Loucy (cell line): ENCODE measurements around the gene STRAP.

ENCODE experiments used
- H2AFZ ChIP-seq: fragments of 200-600 bp; sonication (generic); 2 replicates; pipeline ENCODE4 v1.6.0; 2016; ENCODE audit warnings: antibody characterized with exemption, mild to moderate bottlenecking, low read length, moderate library complexity
- H3F3A ChIP-seq: fragments of 200-600 bp; 2 replicates; pipeline ENCODE4 v1.6.0; 2016; ENCODE audit warnings: antibody characterized with exemption, low read depth, mild to moderate bottlenecking
- H3K27me3 ChIP-seq: fragments of 200-600 bp; sonication (generic); 2 replicates; pipeline ENCODE4 v1.6.1; 2014; ENCODE audit warnings: low read length, mild to moderate bottlenecking; ENCODE audit not compliant: insufficient read depth, poor library complexity, severe bottlenecking
- H3K36me3 ChIP-seq: fragments of 200-600 bp; sonication (generic); 2 replicates; pipeline ENCODE4 v1.6.1; 2016; ENCODE audit warnings: low read length; ENCODE audit not compliant: insufficient read depth
- H3K4me1 ChIP-seq: fragments of 200-600 bp; sonication (generic); 2 replicates; pipeline ENCODE4 v1.5.1; 2014; ENCODE audit warnings: low read length, mild to moderate bottlenecking; ENCODE audit not compliant: insufficient read depth, poor library complexity, severe bottlenecking
- H3K4me2 ChIP-seq: fragments of 200-600 bp; sonication (generic); 2 replicates; pipeline ENCODE4 v1.6.0; 2014; ENCODE audit warnings: antibody characterized with exemption, low read length, low read depth, mild to moderate bottlenecking; ENCODE audit not compliant: poor library complexity, severe bottlenecking
- H3K4me3 ChIP-seq: fragments of 200-600 bp; sonication (generic); 2 replicates; pipeline ENCODE4 v1.5.1; 2014; ENCODE audit warnings: low read length, mild to moderate bottlenecking, mixed read lengths; ENCODE audit not compliant: poor library complexity, severe bottlenecking
- H3K79me2 ChIP-seq: fragments of 200-600 bp; sonication (generic); 2 replicates; pipeline ENCODE4 v1.6.1; 2014; ENCODE audit warnings: low read length; ENCODE audit not compliant: insufficient read depth
- H3K9ac ChIP-seq: fragments of 200-600 bp; sonication (generic); 2 replicates; pipeline ENCODE4 v1.6.0; 2014; ENCODE audit warnings: mild to moderate bottlenecking, low read depth, low read length, moderate library complexity; ENCODE audit not compliant: poor library complexity, severe bottlenecking
- H3K9me2 ChIP-seq: fragments of 200-600 bp; sonication (generic); replicated peaks from 2 replicates; pipeline ENCODE4 v1.6.1; 2016; ENCODE audit warnings: low read depth, low read length, mixed read lengths
- H3K9me3 ChIP-seq: fragments of 200-600 bp; sonication (generic); 2 replicates; pipeline ENCODE4 v1.6.1; 2014; ENCODE audit warnings: mild to moderate bottlenecking, antibody characterized with exemption, low read length, low read depth; ENCODE audit not compliant: insufficient read depth
- H4K20me1 ChIP-seq: fragments of 200-600 bp; sonication (generic); 2 replicates; pipeline ENCODE4 v1.6.0; 2014; ENCODE audit warnings: antibody characterized with exemption, low read length, mild to moderate bottlenecking; ENCODE audit not compliant: insufficient read depth, poor library complexity, severe bottlenecking
- EZH2phosphoT487 ChIP-seq: fragments of 200-600 bp; IDR thresholded peaks from 2 replicates; pipeline ENCODE4 v1.6.1; 2018; ENCODE audit warnings: antibody characterized with exemption, mild to moderate bottlenecking, moderate library complexity, borderline replicate concordance
- TF ChIP-seq, protein P1 (sequence below): fragments of 200-600 bp; sonication (generic); conservative IDR thresholded peaks from 2 replicates; pipeline ENCODE4 v1.5.1; 2014; ENCODE audit warnings: mild to moderate bottlenecking, antibody characterized with exemption, low read length

STRAP gene

DNA sequence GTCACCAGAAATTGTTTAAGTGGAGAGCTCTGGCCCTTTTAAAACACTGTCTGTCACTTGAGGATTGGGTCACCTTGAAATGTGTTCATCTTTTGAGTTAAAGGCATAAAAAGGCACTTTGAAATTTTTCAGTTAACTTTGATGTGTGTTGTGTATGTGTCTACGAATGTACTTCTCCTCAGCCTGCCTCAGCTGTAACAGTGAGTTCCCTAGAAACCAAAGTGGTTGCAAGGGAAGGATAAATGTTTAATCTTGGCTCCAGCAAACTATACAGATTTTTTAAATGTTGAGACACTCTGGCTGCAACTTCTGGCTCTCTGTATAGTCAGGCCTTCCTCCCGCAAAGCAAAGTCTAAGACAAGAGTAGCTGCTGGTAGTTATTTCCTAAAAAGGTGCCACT lies 37.2 kb downstream of the STRAP start:
- Histone ChIP-seq H3K4me3 (no peak overlapping the region), H3K27me3 (no peaks in the 10 kb centered on the region), H3K9me3 (no peaks in the 10 kb centered on the region), H3K36me3 (no peaks in the 10 kb centered on the region), H3K9me2 (no peaks in the 10 kb centered on the region), H3K79me2 (peaks cover 5% of the 10 kb centered on the region; the same call in 1 of the 2 replicates), H3K9ac (no peak overlapping the region), H3K4me2 (no peak overlapping the region), H3K4me1 (no peaks in the 10 kb centered on the region), H4K20me1 (no peaks in the 10 kb centered on the region), H2AFZ (no peak overlapping the region), H3F3A (no peaks in the 10 kb centered on the region)
- TF ChIP-seq, protein P1, sequence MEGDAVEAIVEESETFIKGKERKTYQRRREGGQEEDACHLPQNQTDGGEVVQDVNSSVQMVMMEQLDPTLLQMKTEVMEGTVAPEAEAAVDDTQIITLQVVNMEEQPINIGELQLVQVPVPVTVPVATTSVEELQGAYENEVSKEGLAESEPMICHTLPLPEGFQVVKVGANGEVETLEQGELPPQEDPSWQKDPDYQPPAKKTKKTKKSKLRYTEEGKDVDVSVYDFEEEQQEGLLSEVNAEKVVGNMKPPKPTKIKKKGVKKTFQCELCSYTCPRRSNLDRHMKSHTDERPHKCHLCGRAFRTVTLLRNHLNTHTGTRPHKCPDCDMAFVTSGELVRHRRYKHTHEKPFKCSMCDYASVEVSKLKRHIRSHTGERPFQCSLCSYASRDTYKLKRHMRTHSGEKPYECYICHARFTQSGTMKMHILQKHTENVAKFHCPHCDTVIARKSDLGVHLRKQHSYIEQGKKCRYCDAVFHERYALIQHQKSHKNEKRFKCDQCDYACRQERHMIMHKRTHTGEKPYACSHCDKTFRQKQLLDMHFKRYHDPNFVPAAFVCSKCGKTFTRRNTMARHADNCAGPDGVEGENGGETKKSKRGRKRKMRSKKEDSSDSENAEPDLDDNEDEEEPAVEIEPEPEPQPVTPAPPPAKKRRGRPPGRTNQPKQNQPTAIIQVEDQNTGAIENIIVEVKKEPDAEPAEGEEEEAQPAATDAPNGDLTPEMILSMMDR = no peak

DNA sequence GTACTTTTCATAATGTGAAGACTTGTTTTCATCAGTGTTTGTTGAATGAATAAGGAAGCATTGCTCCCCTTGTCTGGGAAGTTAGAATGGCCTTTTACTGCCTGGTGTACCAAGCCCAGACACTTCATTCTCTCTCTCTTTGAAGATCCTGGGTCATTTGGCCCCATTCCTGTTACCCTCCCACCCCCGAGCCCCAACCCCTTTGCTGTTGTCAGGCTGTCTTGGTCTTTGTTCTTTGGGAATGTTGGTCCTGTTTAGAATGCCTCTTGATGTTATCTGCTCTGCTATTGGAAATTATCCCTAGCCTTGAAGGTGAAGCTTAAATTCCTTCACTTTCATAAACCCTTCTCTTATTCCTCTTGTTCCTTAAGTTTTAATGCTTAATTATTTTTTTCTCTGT lies 42.8 kb downstream of the STRAP start:
- TF ChIP-seq EZH2phosphoT487 = no peak
- TF ChIP-seq, protein P1 = no peak

DNA sequence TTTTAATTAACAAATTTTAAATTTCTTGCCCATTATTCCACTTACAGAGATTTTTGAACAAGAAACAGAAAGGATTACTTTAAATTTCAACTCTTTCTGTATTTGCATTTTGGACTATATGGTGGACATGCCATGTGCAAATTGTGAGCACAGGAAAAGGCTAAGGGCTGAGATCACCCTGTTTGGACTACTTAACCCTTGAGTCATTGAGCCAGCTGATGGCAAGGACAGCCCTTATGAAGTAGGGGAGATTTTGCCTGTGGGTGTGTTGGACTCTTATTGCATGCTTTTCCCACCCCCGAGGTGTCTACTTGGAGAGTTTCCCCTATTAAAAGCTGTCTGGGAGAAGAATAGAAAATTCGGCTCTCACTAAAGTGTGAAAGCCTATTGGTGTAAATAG lies 46.2 kb downstream of the STRAP start:
- Histone ChIP-seq H3K36me3 (no peaks in the 10 kb centered on the region), H3K27me3 (no peaks in the 10 kb centered on the region), H3K4me1 (no peaks in the 10 kb centered on the region), H3K4me3 (no peak overlapping the region), H3K79me2 (no peaks in the 10 kb centered on the region), H4K20me1 (no peaks in the 10 kb centered on the region), H3F3A (no peaks in the 10 kb centered on the region), H3K9me3 (no peaks in the 10 kb centered on the region), H2AFZ (no peak overlapping the region), H3K4me2 (no peak overlapping the region), H3K9me2 (no peaks in the 10 kb centered on the region), H3K9ac (no peak overlapping the region)
- TF ChIP-seq, protein P1 = no peak
- TF ChIP-seq EZH2phosphoT487 = no peak

More for the DNA sequence above, 42.8 kb downstream of the STRAP start:
- Histone ChIP-seq H3K4me2 (no peak overlapping the region), H3K36me3 (no peaks in the 10 kb centered on the region), H2AFZ (no peak overlapping the region), H3K27me3 (no peaks in the 10 kb centered on the region), H3K9me3 (no peaks in the 10 kb centered on the region), H3F3A (no peaks in the 10 kb centered on the region), H4K20me1 (no peaks in the 10 kb centered on the region), H3K79me2 (peaks cover 5% of the 10 kb centered on the region; the same call in 1 of the 2 replicates), H3K4me3 (no peak overlapping the region), H3K9ac (no peak overlapping the region), H3K4me1 (no peaks in the 10 kb centered on the region), H3K9me2 (no peaks in the 10 kb centered on the region)
